Activated CD8-positive, alpha-beta memory T cell treated with anti-CD3 and anti-CD28 coated beads, Interleukin-2, amount 50 U/mL, for 1 hour (primary cell): Measurements from ENCODE around the gene PRR9.

Experiments
- DNase-seq: peaks from one replicate; pipeline ENCODE4 v3.0.0-alpha.2; 2020; ENCODE audit errors: extremely low read depth

Gene PRR9

DNA sequence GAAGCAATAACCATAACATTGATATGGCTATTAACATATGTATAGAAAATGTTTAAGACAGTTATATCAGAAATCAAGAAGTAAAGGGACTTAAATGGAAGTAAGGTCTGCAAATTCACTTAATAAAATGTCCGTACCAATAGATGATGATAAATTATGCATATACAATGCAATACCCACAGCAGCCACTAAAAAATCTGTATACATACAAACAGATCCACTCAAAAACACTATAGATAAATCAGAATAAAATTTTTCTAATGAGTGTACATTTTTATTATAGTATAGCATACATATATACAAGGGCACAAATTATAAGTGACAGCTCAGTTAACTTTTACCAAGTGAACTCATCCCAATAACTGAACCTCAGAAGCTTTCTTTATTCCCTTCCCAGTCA is 48.1 kb downstream of the PRR9 start:
- DNase-seq, result no peak
